ENCODE measurements around the gene RIC3. TPM values are rescaled to one million over a fixed set of nuclear protein-coding genes. Genes with fewer than 3 reads are reported as not detected.

RIC3 gene
- total and polyA plus RNA-seq, 2 donors (not counting 3 experiments of a cell fraction or from before 2014, with no cell fraction given), result not detected

DNA sequence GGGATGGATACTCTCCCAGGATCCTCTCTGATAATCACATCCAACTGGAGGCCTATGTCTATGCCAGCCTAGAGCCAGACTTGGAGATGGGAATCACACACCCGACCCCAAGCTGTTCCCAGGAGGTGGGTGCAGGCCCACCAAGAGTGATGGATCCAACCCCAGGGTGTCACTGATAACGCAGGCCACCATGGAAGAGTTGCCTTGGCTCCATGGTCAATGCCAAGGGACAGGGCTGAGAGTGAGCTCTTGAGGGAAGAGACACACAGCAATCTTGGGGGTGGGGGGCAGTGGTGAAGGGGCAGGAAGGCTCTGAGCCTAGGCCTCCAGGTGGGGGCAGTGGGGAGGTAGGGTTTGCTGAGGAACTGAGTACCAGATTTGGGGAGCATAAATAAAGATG lies 70.9 kb downstream of the RIC3 start:
- POLR2A ChIA-PET, result no interaction called here
- no peak for FAIRE-seq
- dilution Hi-C loops (cut with MboI; ENCODE audit: extremely low pct_ligation_motif_present, low sequenced_read_pairs) (no loop called here), intact Hi-C loops (cut with micrococcal nuclease) (loop anchor here (2.0 to 10.0 kb wide), 2 partner anchors 205 to 403 kb away; no protein-coding TSS in a partner anchor)
- Histone ChIP-seq H2AFZ (ENCODE audit: low read depth, low read length) (no peak overlapping the region), H3K36me3 (ENCODE audit: control insufficient read depth in 2 of 2, extremely low read depth in 1 of 2, insufficient read depth in 2 of 2, low read length in 2 of 2) (no peaks in the 10 kb centered on the region), H3K4me2 (ENCODE audit: insufficient read depth, low read length) (no peak overlapping the region), H3K4me3 (replicated peaks in 1 of 3; ENCODE audit: insufficient read depth in 1 of 3, low read depth in 1 of 3, low read length in 3 of 3) (no peak overlapping the region), H3K9ac (replicated peaks; ENCODE audit: extremely low read depth, insufficient read depth, low read length) (no peak overlapping the region), H3K9me3 (replicated peaks; ENCODE audit: control insufficient read depth, insufficient read depth, low read length) (no peaks in the 10 kb centered on the region), H4K20me1 (replicated peaks; ENCODE audit: control insufficient read depth, extremely low read depth, insufficient read depth, low read length) (no peaks in the 10 kb centered on the region), H3K79me2 (ENCODE audit: control insufficient read depth, insufficient read depth, low read length) (no peaks in the 10 kb centered on the region), H3K9me1 (replicated peaks; ENCODE audit: control insufficient read depth, extremely low read depth, insufficient read depth, low read length) (no peaks in the 10 kb centered on the region), H3K27ac (ENCODE audit: insufficient read depth, low read depth, low read length) (no peak overlapping the region), H3K27me3 (ENCODE audit: control insufficient read depth in 2 of 2, insufficient read depth in 2 of 2, low read length in 2 of 2) (no peaks in the 10 kb centered on the region), H3K4me1 (ENCODE audit: control insufficient read depth, extremely low read depth, insufficient read depth, low read length) (no peaks in the 10 kb centered on the region)
- no peak for DNase-seq (ENCODE audit: low read depth, low spot score)
- TF ChIP-seq FOS (IDR thresholded peaks at IDR 0.05; ENCODE audit: borderline replicate concordance, insufficient read depth, low read length), result no peak
- no peak for TF ChIP-seq JUN (IDR thresholded peaks at IDR 0.05; ENCODE audit: borderline replicate concordance, insufficient read depth, insufficient read length, low read depth)
- TF ChIP-seq POLR2AphosphoS5 (IDR thresholded peaks at IDR 0.05; ENCODE audit: insufficient read depth, low read depth, low read length), result no peak
- TF ChIP-seq, protein P1, sequence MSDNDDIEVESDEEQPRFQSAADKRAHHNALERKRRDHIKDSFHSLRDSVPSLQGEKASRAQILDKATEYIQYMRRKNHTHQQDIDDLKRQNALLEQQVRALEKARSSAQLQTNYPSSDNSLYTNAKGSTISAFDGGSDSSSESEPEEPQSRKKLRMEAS (IDR thresholded peaks at IDR 0.05; ENCODE audit: insufficient read depth, insufficient read length), result no peak
- no peak for TF ChIP-seq CTCF (IDR thresholded peaks at IDR 0.05; ENCODE audit: extremely low read depth in 1 of 2, insufficient read depth in 1 of 2, low read depth in 1 of 2, low read length in 2 of 2)
- no peak for TF ChIP-seq POLR2A (IDR thresholded peaks at IDR 0.05; ENCODE audit: low read depth, low read length)
- TF ChIP-seq EZH2 (IDR thresholded peaks at IDR 0.05; ENCODE audit: borderline replicate concordance, low read depth, low read length, severe bottlenecking), result no peak
- BruUV-seq (replicated peaks), result no TSS peak
- CTCF ChIA-PET, result interaction anchor here (1.5 to 20.3 kb wide), 6 partner anchors 9 to 205 kb away, joined by 5 to 822 read pairs (median 51); no protein-coding TSS in a partner anchor
